HT-29 (cell line): ENCODE measurements around the gene NPIPA8. TPM values are rescaled to one million over a fixed set of nuclear protein-coding genes. Genes with fewer than 3 reads are reported as not detected.
"Not testable (repeated sequence)": the region's sequence is repeated elsewhere in the genome, so short reads cannot be mapped to it uniquely, and the experiment has no call there.

Experiments
- DNase-seq: peaks from one replicate; pipeline ENCODE4 v3.0.0-alpha.2; 2015; ENCODE audit warnings: low spot score
- total RNA-seq: library from RNA; depleted of rRNA; stranded (reverse); fragments of >200 nt; shearing (Covaris generic); gene quantifications from 2 replicates; pipeline ENCODE4 v1.2.3, GENCODE V29; 2014; rRNA removed

NPIPA8 gene
- not detected in 2 replicates for total RNA-seq

GRCh38 chr16:18336636-18337035, at the start of gene NPIPA8:
Gene NPIPA8 (minus strand): TSS chr16:18336736. CDS start chr16:18332662, 4,074 bp downstream.
- DNase-seq = not testable (repeated sequence)

DNA sequence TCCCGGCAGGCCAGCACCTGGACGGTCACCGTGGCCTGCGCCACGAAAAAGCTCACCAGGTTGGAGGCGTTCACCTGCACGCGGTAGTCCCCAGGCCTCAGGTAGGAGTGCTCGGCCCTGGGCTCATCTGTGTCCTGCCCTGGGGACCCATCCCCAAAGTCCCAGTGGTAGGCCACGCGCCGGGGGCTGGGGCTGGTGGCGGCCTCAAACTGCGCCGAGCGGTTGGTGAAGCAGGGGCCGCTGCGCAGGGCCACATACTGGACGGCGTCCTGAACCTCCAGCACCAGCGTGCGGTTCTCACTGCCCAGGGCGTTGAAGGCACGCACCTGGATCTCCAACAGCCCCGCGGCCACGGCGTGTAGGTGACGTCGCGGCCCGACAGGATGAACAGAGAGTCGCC, 48.7 kb upstream of the NPIPA8 start:
- not testable (repeated sequence) for DNase-seq

- not testable (repeated sequence) for DNase-seq
Observed at GRCh38 chr16:18384869-18385268, 48.3 kb upstream of the NPIPA8 start.

- DNase-seq = not testable (repeated sequence)
Observed at GRCh38 chr16:18384098-18384636, 47.6 kb upstream of the NPIPA8 start.

GRCh38 chr16:18382696-18383095, 46.2 kb upstream of the NPIPA8 start:
- not testable (repeated sequence) for DNase-seq

- DNase-seq = not testable (repeated sequence)
Observed at GRCh38 chr16:18347742-18348141, 11.2 kb upstream of the NPIPA8 start.

- DNase-seq = not testable (repeated sequence)
Observed at GRCh38 chr16:18346993-18347392, 10.5 kb upstream of the NPIPA8 start.

- not testable (repeated sequence) for DNase-seq
Observed at GRCh38 chr16:18344634-18345033, 8.1 kb upstream of the NPIPA8 start.

DNA sequence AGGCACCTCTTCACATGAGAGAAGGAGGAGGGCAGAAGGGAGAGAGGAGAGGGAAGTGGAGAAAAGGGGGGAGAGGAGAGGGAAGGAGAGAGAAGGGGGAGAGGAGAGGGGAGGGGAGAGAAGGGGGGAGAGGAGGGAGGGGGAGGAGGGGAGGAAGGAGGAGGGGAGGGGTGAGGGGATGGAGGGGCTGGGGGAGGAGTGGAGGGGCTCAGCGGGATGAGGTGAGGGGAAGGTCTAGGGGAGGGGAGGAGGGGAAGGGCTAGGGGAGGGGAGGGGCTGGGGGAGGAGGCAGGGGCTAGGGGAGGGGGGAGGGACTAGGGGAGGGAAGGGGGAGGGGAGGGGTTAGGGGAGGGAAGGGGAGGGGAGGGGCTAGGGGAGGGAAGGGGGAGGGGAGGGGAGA, 5.5 kb upstream of the NPIPA8 start:
- not testable (repeated sequence) for DNase-seq

GRCh38 chr16:18341417-18341960, 5.0 kb upstream of the NPIPA8 start:
- not testable (repeated sequence) for DNase-seq

DNA sequence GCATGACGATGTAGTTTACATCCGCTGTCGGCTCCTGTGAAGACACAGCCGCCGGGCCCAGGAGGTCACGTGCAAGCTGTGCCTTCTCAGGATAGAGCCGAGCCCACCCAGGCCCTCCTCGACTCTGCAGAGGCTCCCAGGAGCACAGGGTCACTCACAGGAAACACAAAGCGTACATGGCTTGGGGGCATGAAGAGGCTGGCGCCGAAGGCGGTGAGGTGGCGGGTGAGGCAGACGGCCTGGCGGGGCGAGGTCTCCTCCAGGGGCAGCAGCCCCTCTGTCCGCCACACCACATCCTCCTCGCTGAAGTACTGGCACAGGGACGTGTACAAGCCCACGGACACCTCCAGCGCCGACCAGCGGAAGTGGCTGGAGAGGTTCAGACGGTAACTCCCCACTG, 2.7 kb upstream of the NPIPA8 start:
- DNase-seq = not testable (repeated sequence)

- DNase-seq = not testable (repeated sequence)
Observed at GRCh38 chr16:18311811-18312210, 24.7 kb downstream of the NPIPA8 start.

DNA sequence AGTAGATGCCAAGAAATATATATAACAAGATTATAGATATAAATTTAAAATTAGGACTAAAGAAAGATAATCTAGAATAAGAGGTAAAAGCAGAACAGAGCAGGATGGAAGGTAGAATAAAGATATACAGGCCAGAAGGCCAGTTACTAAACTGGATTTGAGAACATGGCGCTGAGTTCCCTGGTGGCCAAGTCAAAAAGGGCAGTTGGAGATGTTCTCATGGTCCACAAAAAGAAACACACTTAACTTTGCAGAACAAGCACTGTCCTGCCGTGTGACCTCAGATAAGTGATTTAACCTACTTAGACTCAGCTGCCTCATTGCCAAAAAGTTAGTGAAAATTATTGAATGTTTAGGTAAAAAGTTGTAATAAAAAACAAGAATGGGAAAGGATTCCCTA, 27.4 kb downstream of the NPIPA8 start:
- not testable (repeated sequence) for DNase-seq

DNA sequence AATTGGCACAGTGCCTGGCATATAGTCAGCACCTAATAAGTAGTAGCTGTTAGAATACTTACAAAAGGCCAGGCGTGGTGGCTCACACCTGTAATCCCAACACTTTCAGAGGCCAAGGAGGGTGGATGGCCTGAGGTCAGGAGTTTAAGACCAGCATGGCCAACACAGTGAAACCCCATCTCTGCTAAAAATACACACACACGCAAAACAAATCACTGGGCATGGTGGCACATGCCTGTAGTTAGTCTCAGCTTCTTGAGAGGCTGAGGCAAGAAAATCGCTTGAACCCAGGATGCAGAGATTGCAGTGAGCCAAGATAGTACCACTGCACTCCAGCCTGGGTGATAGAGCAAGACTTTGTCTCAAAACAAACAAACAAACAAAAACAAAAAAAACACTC, 29.3 kb downstream of the NPIPA8 start:
- not testable (repeated sequence) for DNase-seq

DNA sequence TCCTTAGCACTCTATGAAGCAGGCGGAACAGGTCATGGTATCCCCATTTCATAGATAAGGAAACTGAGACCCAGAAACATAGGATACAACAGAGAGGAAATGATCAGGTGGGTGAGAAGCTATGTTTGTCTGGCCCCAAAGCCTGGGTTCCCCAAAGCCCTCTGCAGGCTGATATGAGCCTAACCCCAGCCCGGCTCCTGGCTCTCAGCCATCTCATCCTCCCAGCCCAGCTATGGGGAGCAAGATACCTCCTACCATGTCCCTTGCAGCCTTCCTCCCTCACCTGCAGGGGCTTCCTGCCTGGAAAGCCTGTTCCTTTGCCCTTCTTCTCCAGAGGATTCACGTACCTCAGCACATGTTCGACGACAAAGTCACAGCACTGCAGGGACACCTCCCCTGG, 30.5 kb downstream of the NPIPA8 start:
- DNase-seq = not testable (repeated sequence)

DNA sequence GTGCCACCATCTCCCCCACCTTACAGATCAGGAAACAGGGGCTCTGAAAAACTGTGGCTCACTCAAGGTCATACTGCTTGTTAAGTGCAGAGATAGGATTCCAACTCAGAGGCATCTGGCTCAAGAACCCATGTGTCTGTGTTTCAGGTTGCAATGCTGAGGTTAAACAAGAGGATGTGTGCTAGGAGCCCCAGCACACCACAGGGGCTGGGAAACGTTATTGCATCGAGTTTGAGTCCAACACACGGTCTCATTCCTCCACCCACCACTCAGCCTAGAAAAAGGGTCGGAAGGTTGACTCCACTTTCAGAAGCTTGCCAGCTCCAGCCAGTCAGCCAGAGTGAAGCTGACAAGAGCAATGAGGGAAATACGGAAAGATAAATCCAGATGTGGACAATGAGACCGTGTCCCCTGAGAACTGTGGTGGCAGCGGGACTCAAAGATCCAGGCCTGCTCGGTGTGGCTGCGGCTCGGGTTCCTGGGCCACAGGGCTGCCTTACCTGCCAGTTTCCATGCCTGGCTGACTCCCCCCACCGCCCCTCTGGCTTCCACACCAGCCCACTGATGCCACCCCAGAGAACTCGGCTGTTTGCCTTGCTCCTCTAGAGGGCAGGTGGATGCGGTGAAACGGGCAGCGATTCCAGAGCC, 33.4 kb downstream of the NPIPA8 start:
- not testable (repeated sequence) for DNase-seq

DNA sequence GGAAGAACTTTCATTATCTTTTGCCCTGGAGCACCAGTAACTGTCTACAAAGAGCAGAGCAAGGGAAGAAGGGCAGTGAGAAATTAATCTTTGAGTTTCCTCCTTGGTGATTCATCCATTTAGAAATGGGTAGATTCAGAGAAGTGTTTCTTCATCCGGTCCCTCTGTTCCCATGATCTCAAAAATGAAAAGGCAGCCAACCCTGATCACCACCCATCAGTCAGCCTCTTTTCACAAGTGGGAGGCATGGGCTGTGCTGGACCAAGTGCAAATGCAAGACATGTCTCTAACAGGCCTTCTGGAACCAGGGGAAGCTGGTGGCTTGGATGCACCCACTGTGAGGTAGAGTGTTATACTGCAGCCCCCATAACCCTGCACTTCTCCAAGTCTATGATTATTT, 38.8 kb downstream of the NPIPA8 start:
- DNase-seq = not testable (repeated sequence)

DNA sequence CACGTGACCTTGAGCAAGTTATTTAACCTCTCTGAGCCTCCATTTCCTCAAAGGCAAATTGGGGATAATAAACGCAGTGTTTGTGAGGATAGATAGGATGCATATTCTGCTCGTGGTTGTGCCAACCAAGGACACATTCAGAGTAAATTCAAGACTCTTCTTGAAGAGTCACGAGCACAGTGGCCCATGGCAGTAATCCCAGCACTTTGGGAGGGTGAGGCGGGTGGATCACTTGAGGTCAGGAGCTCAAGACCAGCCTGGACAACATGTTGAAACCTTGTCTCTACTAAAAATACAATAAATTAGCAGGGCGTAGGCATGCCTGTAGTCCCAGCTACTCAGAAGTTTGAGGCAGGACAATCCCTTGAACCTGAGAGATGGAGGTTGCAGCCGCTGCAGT, 39.6 kb downstream of the NPIPA8 start:
- DNase-seq = not testable (repeated sequence)

DNA sequence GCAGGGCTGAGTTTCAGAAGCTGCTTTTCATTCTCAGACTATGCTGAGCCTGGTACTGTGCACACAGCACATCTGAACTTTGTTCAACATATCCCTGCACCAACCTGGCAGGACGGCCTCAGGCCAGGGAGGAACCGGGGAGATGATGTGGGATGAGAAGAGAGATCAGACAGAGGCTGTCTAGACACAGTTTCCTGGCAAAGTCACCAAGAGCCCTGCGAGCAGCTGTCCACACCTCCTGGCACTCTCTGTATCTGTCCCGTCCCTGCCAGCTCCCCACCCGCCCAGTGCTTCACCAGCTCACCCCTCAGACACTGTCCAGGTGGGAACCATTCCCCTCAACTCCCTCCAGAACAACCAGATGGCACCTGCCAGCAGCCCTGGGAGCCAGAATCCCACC, 42.2 kb downstream of the NPIPA8 start:
- not testable (repeated sequence) for DNase-seq

DNA sequence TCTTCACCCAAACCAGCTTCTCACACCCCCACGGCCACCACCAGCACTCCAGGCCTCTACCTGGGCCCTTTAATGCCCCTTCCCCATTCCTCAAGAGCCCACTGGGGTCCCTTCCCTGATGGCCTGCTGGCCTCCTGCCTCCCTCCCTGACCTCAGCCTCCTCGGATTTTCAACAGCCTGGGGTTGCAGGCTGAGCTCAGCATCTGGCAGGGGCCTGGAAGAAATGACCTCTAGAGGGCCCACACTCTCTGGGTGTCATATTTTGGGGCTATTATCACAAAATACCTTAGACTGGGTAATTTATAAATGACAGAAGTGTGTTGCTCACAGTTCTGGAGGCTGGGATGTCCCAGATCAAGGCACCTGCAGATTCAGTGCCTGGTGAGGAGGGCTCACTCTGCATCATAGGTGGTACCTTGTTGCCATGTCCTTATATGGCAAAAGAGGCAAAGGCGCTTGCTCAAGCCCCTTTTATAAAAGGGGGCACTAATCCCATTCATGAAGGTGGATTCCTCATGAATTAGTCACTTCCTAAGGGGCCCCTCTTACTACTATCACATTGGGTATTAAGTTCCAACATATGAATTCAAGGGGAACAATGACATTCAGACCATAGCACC, 43.1 kb downstream of the NPIPA8 start:
- not testable (repeated sequence) for DNase-seq

DNA sequence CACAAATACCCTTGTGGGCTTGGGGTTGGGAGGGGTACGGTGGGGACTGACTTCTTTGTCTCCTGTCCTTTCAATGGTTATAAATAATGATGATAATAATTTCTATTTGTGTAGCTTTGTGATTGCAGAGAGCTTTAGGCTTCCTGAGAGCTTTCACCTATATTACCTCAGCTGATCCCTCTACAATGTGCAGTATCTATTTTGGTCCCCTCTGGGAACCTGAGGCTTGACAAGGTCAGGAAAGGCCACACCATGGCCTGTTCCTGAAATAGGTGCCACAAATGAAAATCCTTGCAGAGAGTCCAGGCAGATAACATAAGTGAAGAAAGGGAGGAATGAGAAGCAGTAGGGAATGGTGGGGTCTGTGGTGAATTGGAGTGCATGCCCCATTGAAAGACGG, 45.6 kb downstream of the NPIPA8 start:
- DNase-seq = not testable (repeated sequence)

- DNase-seq = not testable (repeated sequence)
Observed at GRCh38 chr16:18286342-18286741, 50.2 kb downstream of the NPIPA8 start.
